IMR-90 (cell line): ENCODE measurements around the gene PTCH1. TPM values are rescaled to one million over a fixed set of nuclear protein-coding genes. Genes with fewer than 3 reads are reported as not detected.

Experiments used
- ATAC-seq: fragments of 200-7000 bp; cut with Tn5 transposase; 2 replicates; pipeline ENCODE4 v1.9.1; 2020; ENCODE audit warnings: low read depth, mild to moderate bottlenecking, moderate library complexity
- BruUV-seq: library from RNA; stranded (reverse); fragments of 400-500 nt; replicated peaks from 2 replicates; lab custom pipeline; 2021; lab: Mats Ljungman, UMichigan
- CTCF ChIA-PET: fragments of 300-600 bp; formaldehyde crosslinking; extraction: SDS; loops from one replicate; lab custom pipeline; 2021; ENCODE audit warnings: antibody characterized with exemption; lab: Yijun Ruan, JAX
- POLR2A ChIA-PET: fragments of 300-600 bp; sonication (Branson Sonifier 250); formaldehyde crosslinking; loops from one replicate; lab custom pipeline; 2022; ENCODE audit warnings: antibody characterized with exemption; ENCODE audit not compliant: unreplicated experiment; lab: Charles Lee
- DNase-seq: peaks from one replicate; pipeline ENCODE4 v3.0.0; 2013
- H2AFZ ChIP-seq: replicated peaks from 2 replicates; pipeline ENCODE3; 2013; ENCODE audit warnings: low read length, mild to moderate bottlenecking; ENCODE audit not compliant: poor library complexity
- H2AK5ac ChIP-seq: 2 replicates; pipeline ENCODE4 v1.6.1; 2013; ENCODE audit warnings: low read depth, low read length, inconsistent platforms
- H2AK9ac ChIP-seq: replicated peaks from 2 replicates; pipeline ENCODE3; 2013; ENCODE audit warnings: mild to moderate bottlenecking, low read depth, low read length, moderate library complexity; ENCODE audit not compliant: poor library complexity
- H2BK120ac ChIP-seq: 2 replicates; pipeline ENCODE4 v1.6.1; 2013; ENCODE audit warnings: low read depth, low read length, inconsistent platforms
- H2BK15ac ChIP-seq: 3 replicates; pipeline ENCODE4 v1.6.1; 2013; ENCODE audit warnings: low read depth, low read length, inconsistent platforms
- H2BK20ac ChIP-seq: 2 replicates; pipeline ENCODE4 v1.6.1; 2013; ENCODE audit warnings: low read depth, mild to moderate bottlenecking, inconsistent platforms, low read length, moderate library complexity
- H2BK5ac ChIP-seq: 2 replicates; pipeline ENCODE4 v1.6.1; 2013; ENCODE audit warnings: mild to moderate bottlenecking, low read depth, low read length, inconsistent platforms; ENCODE audit not compliant: poor library complexity, severe bottlenecking
- H3K14ac ChIP-seq: replicated peaks from 2 replicates; pipeline ENCODE4 v1.6.1; 2013; ENCODE audit warnings: low read depth, low read length, inconsistent platforms
- H3K18ac ChIP-seq: 2 replicates; pipeline ENCODE4 v1.6.1; 2013; ENCODE audit warnings: low read depth, low read length, control low read depth
- H3K23ac ChIP-seq: 2 replicates; pipeline ENCODE4 v1.6.1; 2013; ENCODE audit warnings: low read depth, low read length, inconsistent platforms
- H3K27ac ChIP-seq: 2 replicates; pipeline ENCODE4 v1.5.1; 2013; ENCODE audit warnings: mild to moderate bottlenecking, control low read depth, low read length; ENCODE audit not compliant: insufficient read depth
- H3K27me3 ChIP-seq: 2 replicates; pipeline ENCODE4 v1.6.1; 2013; ENCODE audit warnings: low read length; ENCODE audit not compliant: control insufficient read depth, insufficient read depth
- H3K36me3 ChIP-seq: 2 replicates; pipeline ENCODE4 v1.6.1; 2013; ENCODE audit warnings: low read length, mixed read lengths; ENCODE audit not compliant: control insufficient read depth, insufficient read depth
- H3K4ac ChIP-seq: 2 replicates; pipeline ENCODE4 v1.6.1; 2013; ENCODE audit warnings: low read depth, low read length, inconsistent platforms
- H3K4me1 ChIP-seq: 2 replicates; pipeline ENCODE4 v1.6.1; 2013; ENCODE audit warnings: low read length, mixed read lengths; ENCODE audit not compliant: control insufficient read depth, insufficient read depth
- H3K4me2 ChIP-seq: 2 replicates; pipeline ENCODE4 v1.6.1; 2013; ENCODE audit warnings: low read depth, mild to moderate bottlenecking, control low read depth, low read length, moderate library complexity
- H3K4me3 ChIP-seq: 2 replicates; pipeline ENCODE4 v1.5.1; 2013; ENCODE audit warnings: low read depth, mild to moderate bottlenecking, control low read depth, low read length, moderate library complexity; ENCODE audit not compliant: insufficient read depth
- H3K56ac ChIP-seq: 2 replicates; pipeline ENCODE4 v1.6.1; 2013; ENCODE audit warnings: low read length, inconsistent platforms; ENCODE audit not compliant: insufficient read depth; ENCODE audit errors: extremely low read depth
- H3K79me1 ChIP-seq, 2 experiments: 2 replicates each; pipeline ENCODE4 v1.6.1; 2013; ENCODE audit warnings: low read length in 2 of 2, inconsistent platforms in 1 of 2, low read depth in 1 of 2
- H3K9ac ChIP-seq: 2 replicates; pipeline ENCODE4 v1.6.1; 2013; ENCODE audit warnings: low read depth, low read length, control low read depth
- H3K9me1 ChIP-seq: 2 replicates; pipeline ENCODE4 v1.6.1; 2013; ENCODE audit warnings: low read length, inconsistent platforms; ENCODE audit not compliant: insufficient read depth
- H3K9me3 ChIP-seq: 2 replicates; pipeline ENCODE4 v1.6.1; 2013; ENCODE audit warnings: low read length; ENCODE audit not compliant: control insufficient read depth, insufficient read depth
- H4K20me1 ChIP-seq: 2 replicates; pipeline ENCODE4 v1.6.1; 2013; ENCODE audit warnings: low read length, inconsistent platforms; ENCODE audit not compliant: insufficient read depth
- H4K5ac ChIP-seq: 2 replicates; pipeline ENCODE4 v1.6.1; 2013; ENCODE audit warnings: mild to moderate bottlenecking, low read depth, low read length, control low read depth
- H4K8ac ChIP-seq, 2 experiments: 2 replicates each; pipeline ENCODE4 v1.6.1; 2013; ENCODE audit warnings: low read depth in 2 of 2, low read length in 2 of 2, control low read depth in 1 of 2, inconsistent platforms in 1 of 2
- H4K91ac ChIP-seq: 2 replicates; pipeline ENCODE4 v1.6.1; 2013; ENCODE audit warnings: low read depth, low read length, inconsistent platforms; ENCODE audit not compliant: insufficient read depth
- CEBPB ChIP-seq: IDR thresholded peaks from 2 replicates; pipeline ENCODE4 v1.6.1; 2012; ENCODE audit warnings: low read depth, low read length, improper control_type of control experiment
- CHD1 ChIP-seq: IDR thresholded peaks from 2 replicates; pipeline ENCODE4 v1.6.1; 2012; ENCODE audit warnings: low read depth, low read length, improper control_type of control experiment
- CTCF ChIP-seq: conservative IDR thresholded peaks from 2 replicates; pipeline ENCODE4 v1.5.1; 2012; ENCODE audit warnings: mild to moderate bottlenecking, low read depth, low read length, improper control_type of control experiment
- ELK1 ChIP-seq: fragments of 150-350 bp; IDR thresholded peaks from 2 replicates; pipeline ENCODE4 v1.6.1; 2016; ENCODE audit warnings: low read depth, mild to moderate bottlenecking, low read length, moderate library complexity, borderline replicate concordance
- MAFK ChIP-seq: IDR thresholded peaks from 2 replicates; pipeline ENCODE4 v1.6.1; 2012; ENCODE audit warnings: low read depth, low read length, improper control_type of control experiment
- MAZ ChIP-seq: IDR thresholded peaks from 2 replicates; pipeline ENCODE4 v1.6.1; 2012; ENCODE audit warnings: low read depth, mild to moderate bottlenecking, low read length, improper control_type of control experiment, moderate library complexity, borderline replicate concordance
- RCOR1 ChIP-seq: IDR thresholded peaks from 2 replicates; pipeline ENCODE4 v1.6.1; 2012; ENCODE audit warnings: mild to moderate bottlenecking, low read length, improper control_type of control experiment; ENCODE audit not compliant: insufficient replicate concordance
- RFX5 ChIP-seq: IDR thresholded peaks from 2 replicates; pipeline ENCODE4 v1.8.0; 2012; ENCODE audit warnings: low read depth, mild to moderate bottlenecking, low read length, moderate library complexity
- WGBS, 2 experiments: methylation state at CpG; one replicate each; pipeline versions ENCODE4 v1.1.5 to v1.1.7; 2013; ENCODE audit warnings: missing lambda C conversion rate in 2 of 2; ENCODE audit not compliant: insufficient read length in 1 of 2; ENCODE audit errors: extremely low coverage in 2 of 2; 5-methylcytosine and 5-hydroxymethylcytosine counted together
- dilution Hi-C: fragments of 300-500 bp; cut with HindIII; formaldehyde crosslinking; loops from one replicate; pipeline ENCODE4 v1.14.3; 2018; ENCODE audit warnings: low sequenced_read_pairs; ENCODE audit not compliant: unreplicated experiment
- in situ Hi-C: fragments of 300-500 bp; cut with MboI; formaldehyde crosslinking; loops from 3 replicates; pipeline ENCODE4 v1.14.3; 2019; ENCODE audit warnings: low sequenced_read_pairs, inconsistent platforms, mixed read lengths
- intact Hi-C: fragments of 100-400 bp; cut with micrococcal nuclease; formaldehyde crosslinking; loops from 2 replicates; pipeline ENCODE4 v1.10.0; 2022
- polyA plus RNA-seq, 3 experiments: library from polyadenylated mRNA; depleted of rRNA; stranded (reverse); fragments of >200 nt; gene quantifications; 2 replicates each; pipeline ENCODE4 v1.2.3, GENCODE V29; 2012; ENCODE audit warnings: low replicate concordance in 1 of 3
- total RNA-seq: library from RNA; depleted of rRNA; stranded (reverse); fragments of >200 nt; gene quantifications from 2 replicates; pipeline ENCODE4 v1.2.3, GENCODE V29; 2012

The PTCH1 gene
- total and polyA plus RNA-seq, 2 of the 4 experiments (the other 2 are of a cell fraction), result 4.1 to 5.0 TPM

- Histone ChIP-seq H2BK20ac (no peak overlapping the region), H3K9ac (no peak overlapping the region), H3K9me3 (no peaks in the 10 kb centered on the region), H2BK120ac (no peak overlapping the region), H2BK5ac (no peak overlapping the region), H3K14ac (no peak overlapping the region), H3K23ac (no peak overlapping the region), H3K79me1 (peaks cover 4% of the 10 kb centered on the region in 2 experiments; a peak in 1 of 4 replicates), H2AK5ac (no peak overlapping the region), H3K27ac (no peak overlapping the region), H3K56ac (no peak overlapping the region), H3K27me3 (no peaks in the 10 kb centered on the region), H2AK9ac (peak overlapping the region; percentile 31), H3K36me3 (peaks cover 55% of the 10 kb centered on the region), H3K9me1 (peaks cover 6% of the 10 kb centered on the region; the same call in 1 of the 2 replicates), H3K4me3 (no peak overlapping the region), H4K20me1 (no peaks in the 10 kb centered on the region), H3K18ac (no peak overlapping the region), H3K4ac (no peak overlapping the region), H3K4me1 (no peaks in the 10 kb centered on the region), H3K4me2 (no peak overlapping the region), H4K5ac (no peak overlapping the region), H4K91ac (no peak overlapping the region), H4K8ac (no peak overlapping the region), H2AFZ (no peak overlapping the region), H2BK15ac (no peak overlapping the region)
- in situ Hi-C loops, result no loop called here
- no TSS peak for BruUV-seq
- dilution Hi-C loops, result no loop called here
- CTCF ChIA-PET, result no interaction called here
- TF ChIP-seq CTCF (no peak), MAFK (no peak), RCOR1 (no peak), RFX5 (no peak), CEBPB (no peak), MAZ (no peak), CHD1 (no peak), ELK1 (no peak)
- POLR2A ChIA-PET, result no interaction called here
- ATAC-seq (no peak), DNase-seq (no peak)
- WGBS, 2 experiments, result no CpG with 5 or more reads among the region's 15 CpGs
- intact Hi-C loops, result no loop called here
These were observed 38.9 kb downstream of the PTCH1 start for GRCh38 chr9:95477885-95478284.
